ENCODE data around the gene CSH2.
"Not testable (repeated sequence)": the region's sequence is repeated elsewhere in the genome, so short reads cannot be mapped to it uniquely, and the experiment has no call there.

DNA sequence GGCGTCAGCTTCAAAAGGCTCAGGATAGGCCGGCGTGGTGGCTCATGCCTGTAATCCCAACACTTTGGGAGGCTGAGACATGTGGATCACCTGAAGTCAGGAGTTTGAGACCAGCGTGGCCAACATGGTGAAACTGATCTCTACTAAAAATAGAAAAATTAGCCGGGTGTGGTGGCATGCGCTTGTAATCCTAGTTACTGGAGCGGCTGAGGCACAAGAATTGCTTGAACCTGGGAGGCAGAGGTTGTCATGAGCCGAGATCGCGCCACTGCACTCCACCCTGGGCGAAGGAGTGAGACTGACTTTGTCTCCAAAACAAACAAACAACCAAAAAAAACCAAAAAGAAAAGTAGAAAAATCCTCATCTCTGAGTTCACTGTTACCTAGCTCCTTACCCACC, 11.6 kb upstream of the CSH2 start:
- TF ChIP-seq, protein P1, sequence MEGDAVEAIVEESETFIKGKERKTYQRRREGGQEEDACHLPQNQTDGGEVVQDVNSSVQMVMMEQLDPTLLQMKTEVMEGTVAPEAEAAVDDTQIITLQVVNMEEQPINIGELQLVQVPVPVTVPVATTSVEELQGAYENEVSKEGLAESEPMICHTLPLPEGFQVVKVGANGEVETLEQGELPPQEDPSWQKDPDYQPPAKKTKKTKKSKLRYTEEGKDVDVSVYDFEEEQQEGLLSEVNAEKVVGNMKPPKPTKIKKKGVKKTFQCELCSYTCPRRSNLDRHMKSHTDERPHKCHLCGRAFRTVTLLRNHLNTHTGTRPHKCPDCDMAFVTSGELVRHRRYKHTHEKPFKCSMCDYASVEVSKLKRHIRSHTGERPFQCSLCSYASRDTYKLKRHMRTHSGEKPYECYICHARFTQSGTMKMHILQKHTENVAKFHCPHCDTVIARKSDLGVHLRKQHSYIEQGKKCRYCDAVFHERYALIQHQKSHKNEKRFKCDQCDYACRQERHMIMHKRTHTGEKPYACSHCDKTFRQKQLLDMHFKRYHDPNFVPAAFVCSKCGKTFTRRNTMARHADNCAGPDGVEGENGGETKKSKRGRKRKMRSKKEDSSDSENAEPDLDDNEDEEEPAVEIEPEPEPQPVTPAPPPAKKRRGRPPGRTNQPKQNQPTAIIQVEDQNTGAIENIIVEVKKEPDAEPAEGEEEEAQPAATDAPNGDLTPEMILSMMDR (IDR thresholded peaks at IDR 0.05), result not testable (repeated sequence)
- not testable (repeated sequence) for TF ChIP-seq POLR2A, EP300, POLR2AphosphoS5 (IDR thresholded peaks at IDR 0.05)
